ENCODE data around the gene KDM4D. TPM values are rescaled to one million over a fixed set of nuclear protein-coding genes. Genes with fewer than 3 reads are reported as not detected.
"Not testable (repeated sequence)": the region's sequence is repeated elsewhere in the genome, so short reads cannot be mapped to it uniquely, and the experiment has no call there.

Gene KDM4D
- total RNA-seq, result 1.3 TPM

DNA sequence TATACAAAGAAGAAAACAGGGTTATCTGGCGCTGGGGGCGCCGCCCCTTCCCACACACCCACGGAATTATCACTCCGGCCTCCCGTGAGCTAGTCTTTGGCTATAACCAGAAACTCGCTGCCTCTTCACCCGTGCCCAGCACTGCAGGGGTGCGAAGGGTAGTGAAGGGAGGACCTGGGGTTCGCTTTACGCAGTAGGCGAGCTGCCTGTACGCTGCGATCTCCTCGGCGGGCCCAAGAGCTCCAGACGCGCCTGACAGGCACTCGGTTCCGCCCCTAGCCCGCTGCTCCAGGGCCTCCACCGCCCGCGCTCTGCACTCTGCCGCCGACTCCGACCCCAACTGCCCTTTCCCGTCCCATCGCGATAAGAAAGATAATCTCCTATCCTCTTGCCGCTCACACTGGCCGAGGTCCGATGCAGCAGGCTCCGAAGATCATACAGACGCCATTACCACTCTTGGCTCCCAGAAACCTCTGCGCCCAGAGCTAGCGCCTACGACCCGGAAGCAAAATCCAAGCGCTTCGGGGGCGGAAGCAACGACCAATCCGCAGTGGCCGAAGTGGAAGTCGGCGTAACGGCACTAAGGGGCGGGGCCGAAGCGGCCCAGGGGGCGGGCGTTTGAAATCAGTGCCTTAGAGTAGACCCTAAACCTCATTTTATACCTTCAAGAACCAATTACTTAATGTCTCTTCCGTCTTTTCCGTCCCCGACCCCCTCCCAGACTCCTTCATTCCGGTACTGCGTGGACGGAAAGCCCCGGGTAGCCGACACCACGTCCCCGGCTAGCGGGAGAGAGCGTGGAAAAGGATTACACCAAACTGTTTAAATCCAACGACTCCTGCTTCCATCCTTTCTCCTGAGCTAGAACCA lies at the start of gene KDM4D, which contains the start of gene CWC15:
TSS of gene KDM4D (plus strand) at position 611 of the 870 bp plus-strand sequence. CDS start 23,664 bp downstream, outside the sequence.
TSS of gene CWC15 (minus strand) at position 458 of the 870 bp plus-strand sequence. CDS start 1,371 bp downstream, outside the sequence.
- peak; percentile 80 to 97 (median 94) for DNase-seq (ENCODE audit: low read depth in 2 of 3, low spot score in 2 of 3)

- DNase-seq (ENCODE audit: low read depth in 2 of 3, low spot score in 2 of 3), result no peak
Observed at GRCh38 chr11:94924171-94924572, 49.3 kb upstream of the KDM4D start.

- peak in 1 of 3 donors; percentile 55 for DNase-seq (ENCODE audit: low read depth in 2 of 3, low spot score in 2 of 3)
Observed at GRCh38 chr11:94924612-94925011, 48.9 kb upstream of the KDM4D start.

DNA sequence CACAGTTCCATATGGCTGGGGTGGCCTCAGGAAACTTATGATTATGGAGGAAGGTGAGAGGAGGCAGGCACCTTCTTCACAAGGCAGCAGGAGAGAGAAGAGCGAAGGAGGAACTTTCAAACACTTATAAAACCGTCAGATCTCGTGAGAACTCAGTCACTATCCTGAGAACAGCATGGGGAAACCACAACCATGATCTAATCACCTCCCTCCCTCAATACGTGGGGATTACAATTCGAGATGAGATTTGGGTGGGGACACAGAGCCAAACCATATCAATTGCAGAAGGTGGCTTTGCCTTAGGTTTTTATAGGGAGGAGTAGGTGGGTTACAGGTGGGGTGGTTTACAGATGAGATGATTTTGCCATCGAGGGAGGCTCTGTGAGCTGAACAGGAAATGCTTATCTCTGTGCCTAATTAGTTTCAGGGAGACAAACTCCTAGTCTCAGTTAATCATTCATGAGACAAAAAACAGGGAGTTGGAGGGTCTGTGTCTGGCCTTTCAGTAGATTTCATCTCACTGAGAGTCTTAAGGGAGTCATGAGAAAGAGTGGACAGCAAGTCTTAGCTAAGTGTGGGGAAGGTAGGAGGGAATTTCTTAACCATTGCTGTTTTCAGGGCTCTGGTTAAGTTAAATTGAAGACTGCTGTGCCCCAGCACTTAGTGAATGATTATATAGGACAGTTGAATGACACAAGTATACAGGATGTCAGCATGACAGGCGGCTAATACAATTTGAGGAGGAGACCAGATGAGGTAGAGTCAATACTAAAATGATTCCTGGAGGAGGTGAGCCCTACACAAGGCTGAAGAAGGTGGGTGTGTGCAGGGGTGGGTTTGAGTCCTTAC lies 47.9 kb upstream of the KDM4D start:
- DNase-seq (ENCODE audit: low read depth in 2 of 3, low spot score in 2 of 3), result no peak

- no peak for DNase-seq (ENCODE audit: low read depth in 2 of 3, low spot score in 2 of 3)
Observed at GRCh38 chr11:94926271-94926625, 47.3 kb upstream of the KDM4D start.

DNA sequence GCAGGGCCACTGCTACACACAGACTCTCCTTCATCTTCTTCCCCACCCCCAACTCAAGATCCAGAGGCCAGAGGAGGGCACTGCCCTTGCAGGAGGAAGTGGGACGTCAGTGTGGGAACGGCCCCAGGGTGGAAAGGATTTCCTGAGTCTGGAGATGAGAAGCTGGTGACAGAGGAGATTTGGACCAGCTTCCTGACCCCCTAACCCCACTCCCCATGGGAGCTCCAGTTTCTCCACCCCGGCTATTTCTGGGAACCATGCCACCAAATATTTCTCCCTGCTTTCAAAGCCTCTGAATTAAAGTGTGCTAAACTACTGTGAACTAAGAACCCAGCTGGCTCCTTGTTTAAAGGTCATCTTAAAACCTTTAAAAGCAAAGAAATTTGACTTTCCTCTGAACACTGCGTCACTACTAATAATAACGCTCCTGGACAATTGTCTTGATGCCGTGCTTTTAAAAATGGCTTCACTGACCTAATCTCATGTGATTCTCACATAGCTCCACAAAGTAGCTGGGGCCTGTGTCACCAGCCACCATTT lies 46.7 kb upstream of the KDM4D start:
- no peak for DNase-seq (ENCODE audit: low read depth in 2 of 3, low spot score in 2 of 3)

DNA sequence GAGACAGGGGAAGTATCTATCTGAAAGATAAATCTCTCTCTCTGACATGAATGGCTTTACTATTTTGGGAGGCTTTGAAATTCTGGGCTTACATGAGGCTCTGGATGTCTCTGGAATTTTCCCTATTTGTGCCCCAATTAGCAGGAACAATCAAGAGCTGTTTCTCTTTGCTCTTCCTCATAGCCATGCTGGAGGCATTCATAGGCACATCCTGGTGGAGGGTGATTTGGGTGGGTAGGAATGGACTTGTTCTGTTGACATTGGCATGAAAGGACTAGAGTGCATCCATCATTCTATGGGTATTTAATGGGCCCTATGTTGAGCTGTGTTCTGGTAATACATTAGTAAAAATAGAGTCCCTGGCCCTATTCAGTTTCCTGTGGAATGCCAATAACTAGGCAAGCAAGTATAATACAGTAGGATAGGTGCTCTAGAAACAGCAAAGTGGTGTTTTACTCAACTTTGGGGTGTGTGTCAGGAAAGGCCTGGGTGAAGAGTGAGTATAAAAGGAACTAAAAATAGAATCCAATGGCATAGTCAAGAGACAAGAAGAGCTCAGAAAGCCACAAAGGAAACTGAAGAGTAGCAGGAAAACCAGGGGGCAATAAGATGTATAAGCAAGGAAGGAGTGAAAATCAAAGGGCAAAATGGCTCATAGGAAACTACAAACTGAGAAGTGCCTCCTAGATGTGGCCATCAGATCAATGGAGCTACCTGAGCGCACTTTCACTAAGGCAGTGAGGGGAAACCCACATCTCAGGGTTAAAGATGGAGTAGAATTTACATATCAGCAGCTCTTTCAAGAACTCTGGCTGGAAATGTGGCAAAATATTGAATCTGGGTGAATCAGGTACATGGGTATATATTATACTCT lies 45.2 kb upstream of the KDM4D start:
- no peak for DNase-seq (ENCODE audit: low read depth in 2 of 3, low spot score in 2 of 3)

DNA sequence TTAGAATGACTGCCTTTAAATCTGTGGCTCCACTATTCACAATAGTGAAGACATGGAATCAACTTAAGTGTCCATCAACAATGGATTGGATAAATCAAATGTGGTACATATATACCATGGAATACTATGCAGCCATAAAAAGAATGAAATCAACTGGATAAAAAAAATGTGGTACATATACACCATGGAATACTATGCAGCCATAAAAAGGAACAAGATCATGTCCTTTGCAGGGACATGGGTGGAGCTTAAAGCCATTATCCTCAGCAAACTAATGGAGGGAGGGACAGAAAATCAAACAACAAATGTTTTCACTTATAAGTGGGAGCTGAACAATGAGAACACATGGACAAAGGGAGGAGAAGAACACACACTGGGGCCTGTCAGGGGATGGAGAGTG lies 41.4 kb upstream of the KDM4D start:
- not testable (repeated sequence) for DNase-seq (ENCODE audit: low read depth in 2 of 3, low spot score in 2 of 3)

DNA sequence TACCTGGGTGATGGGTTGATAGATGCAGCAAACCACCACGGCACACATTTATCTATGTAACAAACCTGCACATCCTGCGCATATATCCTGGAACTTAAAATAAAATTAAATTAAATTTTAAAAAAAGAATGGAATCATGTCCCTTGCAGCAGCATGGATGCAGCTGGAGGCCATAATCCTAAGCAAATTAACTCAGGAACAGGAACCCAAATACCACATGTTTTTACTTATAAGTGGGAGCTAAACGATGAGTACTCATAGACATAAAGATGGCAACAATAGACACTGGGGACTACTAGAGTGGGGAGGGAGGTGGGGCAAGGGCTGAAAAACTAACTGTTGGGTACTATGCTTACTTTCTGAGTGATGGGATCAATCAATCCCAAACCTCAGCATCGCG lies 41.0 kb upstream of the KDM4D start:
- DNase-seq (ENCODE audit: low read depth in 2 of 3, low spot score in 2 of 3), result no peak

GRCh38 chr11:94933223-94934130 lies 40.0 kb upstream of the KDM4D start:
- peak in 1 of 3 donors; percentile 49 for DNase-seq (ENCODE audit: low read depth in 2 of 3, low spot score in 2 of 3)

DNA sequence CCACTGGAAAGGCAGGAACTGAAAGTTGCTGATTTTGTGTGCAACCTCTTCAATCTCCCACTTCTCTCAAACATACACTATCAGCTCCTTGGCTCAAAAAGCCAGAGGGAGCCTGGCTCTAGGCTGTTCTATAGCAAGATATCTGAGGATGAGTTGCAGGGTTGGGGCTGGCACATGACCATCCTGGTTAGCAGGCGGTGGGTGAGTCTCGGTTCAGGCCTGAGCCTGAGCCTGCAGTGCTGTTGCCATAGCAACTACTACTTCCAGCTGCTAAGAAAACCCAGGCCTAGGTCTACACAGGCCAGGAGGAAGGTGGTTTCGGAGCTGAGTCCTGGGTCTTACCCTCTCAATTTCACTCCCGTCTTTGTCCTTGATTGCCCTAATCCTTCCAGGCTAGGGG lies 39.1 kb upstream of the KDM4D start:
- DNase-seq (ENCODE audit: low read depth in 2 of 3, low spot score in 2 of 3), result no peak

- no peak for DNase-seq (ENCODE audit: low read depth in 2 of 3, low spot score in 2 of 3)
Observed at GRCh38 chr11:94934846-94935245, 38.7 kb upstream of the KDM4D start.

DNA sequence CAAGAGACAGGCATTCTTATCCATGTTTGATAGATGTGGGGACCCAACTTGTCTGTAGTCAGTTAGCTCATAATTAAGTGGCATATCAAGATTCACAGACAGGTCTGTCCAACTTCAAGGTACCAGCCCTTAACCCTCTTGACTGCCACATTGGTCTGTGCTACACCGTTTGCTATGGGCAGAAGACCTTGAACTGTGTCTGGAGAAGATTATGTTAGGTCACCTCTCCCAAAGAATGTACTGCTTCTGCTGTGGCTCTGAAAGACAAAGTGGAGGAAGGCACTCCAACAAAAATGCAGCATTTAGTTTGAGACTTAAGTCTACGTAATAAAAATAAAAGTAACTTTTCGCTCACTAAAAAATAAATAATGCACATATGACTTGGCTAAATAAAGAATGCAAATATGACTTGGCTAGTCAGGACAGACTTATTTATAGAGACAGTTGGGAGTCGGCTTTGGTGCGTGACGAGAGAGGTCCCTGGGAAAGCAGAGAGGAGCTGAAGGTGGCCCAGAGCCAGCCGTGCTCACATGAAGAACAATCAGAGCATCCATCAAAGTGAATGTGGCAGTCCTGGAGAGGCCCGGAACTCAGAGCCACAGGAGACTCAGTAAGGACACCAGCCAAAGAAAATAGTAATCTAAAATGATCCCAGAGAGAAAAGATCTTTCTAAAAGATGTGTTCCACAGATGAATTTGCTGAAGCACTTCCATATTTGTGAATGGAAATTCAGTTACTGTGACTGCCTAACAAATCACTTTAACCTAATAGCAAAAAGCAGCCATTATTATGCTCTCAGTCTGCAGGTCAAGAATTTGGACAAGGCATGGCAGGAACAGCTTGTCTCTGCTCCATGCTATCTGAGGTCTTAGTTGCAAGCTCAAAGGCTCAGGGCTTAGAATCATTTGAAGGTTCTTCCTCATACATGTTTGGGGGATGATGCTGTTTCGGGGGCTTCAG lies 35.1 kb upstream of the KDM4D start:
- DNase-seq (ENCODE audit: low read depth in 2 of 3, low spot score in 2 of 3), result no peak

DNA sequence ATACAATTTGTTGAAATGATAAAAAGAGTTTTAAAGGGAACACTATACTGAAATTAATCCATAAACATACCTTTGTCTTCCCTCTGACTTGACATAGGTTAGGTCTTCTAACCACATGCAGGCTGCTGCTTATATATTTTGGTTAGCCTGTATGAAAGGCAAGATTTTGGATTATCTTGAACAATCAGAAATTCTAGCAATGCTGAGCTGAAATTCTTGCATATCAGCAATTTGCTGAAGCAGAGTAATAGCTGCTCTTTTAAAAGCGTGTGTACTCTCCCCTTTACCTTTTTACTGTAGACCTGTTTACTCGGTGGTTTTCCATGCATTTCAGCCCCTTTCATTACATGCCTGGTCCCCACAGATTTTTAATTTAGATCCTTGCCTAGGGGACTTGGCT lies 34.2 kb upstream of the KDM4D start:
- no peak for DNase-seq (ENCODE audit: low read depth in 2 of 3, low spot score in 2 of 3)

DNA sequence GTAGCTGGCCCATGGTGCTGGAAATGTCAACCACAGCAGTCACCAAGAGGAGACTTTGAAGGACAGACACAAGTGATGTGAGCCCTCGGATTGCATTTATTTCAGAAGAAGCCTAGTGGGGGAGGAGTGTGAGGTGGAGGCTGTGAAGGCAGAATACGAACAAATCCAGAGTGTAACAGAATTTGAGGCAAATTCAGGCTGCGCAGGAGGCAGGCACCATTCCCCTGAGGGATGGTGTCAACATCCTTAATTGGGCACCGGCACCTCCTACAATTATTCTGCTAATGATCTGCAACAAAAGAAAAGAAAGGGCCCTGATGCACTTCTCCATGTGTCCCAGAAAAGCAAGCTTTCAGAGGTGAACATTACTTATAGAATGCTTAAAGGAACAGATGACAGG lies 32.4 kb upstream of the KDM4D start:
- DNase-seq (ENCODE audit: low read depth in 2 of 3, low spot score in 2 of 3), result no peak

GRCh38 chr11:94946812-94947211 lies 26.7 kb upstream of the KDM4D start:
- no peak for DNase-seq (ENCODE audit: low read depth in 2 of 3, low spot score in 2 of 3)

DNA sequence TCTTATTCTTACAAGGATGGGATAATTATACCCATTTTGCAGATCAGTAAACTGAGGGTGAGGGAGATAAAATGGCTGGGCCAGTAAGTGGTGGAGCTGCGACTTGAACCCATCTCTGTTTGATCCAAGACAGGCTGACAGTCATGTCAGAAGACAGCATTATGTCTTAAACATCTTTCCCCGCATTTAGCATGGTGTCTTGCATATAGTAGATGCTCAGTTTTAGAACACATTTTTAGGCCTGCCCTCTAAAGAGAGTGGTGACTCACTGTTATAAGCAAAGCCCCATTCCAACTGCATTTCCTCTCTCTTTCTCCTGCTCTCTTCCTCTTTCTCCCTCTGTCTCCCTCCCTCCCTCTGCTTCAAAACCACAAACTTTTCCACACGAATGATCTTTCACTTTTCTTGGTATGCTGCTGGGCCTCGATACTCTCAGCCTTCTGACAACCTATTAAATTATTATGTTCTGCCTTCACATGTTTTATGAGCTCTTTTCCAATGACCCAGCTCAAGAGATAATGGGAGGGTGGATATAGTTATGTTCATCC lies 25.4 kb upstream of the KDM4D start:
- peak in 2 of 3 donors; percentile 18 to 38 for DNase-seq (ENCODE audit: low read depth in 2 of 3, low spot score in 2 of 3)

GRCh38 chr11:94954753-94955152 lies 18.8 kb upstream of the KDM4D start:
- DNase-seq (ENCODE audit: low read depth in 2 of 3, low spot score in 2 of 3), result no peak

All from hematopoietic multipotent progenitor cell (in vitro differentiated cells).